ENCODE measurements around the gene TENM4. TPM values are rescaled to one million over a fixed set of nuclear protein-coding genes. Genes with fewer than 3 reads are reported as not detected.

Gene TENM4
- total and polyA plus RNA-seq, 4 donors: 0.02 to 0.33 (median 0.14) TPM

GRCh38 chr11:78884761-78885160 is 556.1 kb downstream of the TENM4 start:
- Histone ChIP-seq H3K36me3 (ENCODE audit: control insufficient read depth in 4 of 4, insufficient read depth in 3 of 4, low read depth in 1 of 4, low read length in 3 of 4) (no peaks in the 10 kb centered on the region), H3K4me3 (ENCODE audit: low read depth in 1 of 3, low read length in 3 of 3) (no peak overlapping the region), H3K9ac (ENCODE audit: low read depth in 1 of 2, low read length in 2 of 2) (no peak overlapping the region), H3K27me3 (ENCODE audit: control insufficient read depth in 4 of 4, insufficient read depth in 4 of 4, low read length in 3 of 4) (no peaks in the 10 kb centered on the region), H3K9me3 (ENCODE audit: control insufficient read depth in 4 of 4, low read length in 3 of 4) (no peaks in the 10 kb centered on the region), H3K4me1 (ENCODE audit: control insufficient read depth in 4 of 4, insufficient read depth in 4 of 4, low read length in 3 of 4) (peaks cover 4 to 13% (median 10%) of the 10 kb centered on the region in 4 donors), H3K27ac (ENCODE audit: low read depth in 1 of 2, low read length in 2 of 2) (no peak overlapping the region)
- 88% methylated on average over 4 of the region's 4 CpGs for WGBS
- DNase-seq (ENCODE audit: low spot score): no peak
- TF ChIP-seq GABPA (IDR thresholded peaks at IDR 0.05 in 1 of 2, conservative IDR thresholded peaks at IDR 0.05 in 1 of 2) (no peak), RAD21 (IDR thresholded peaks at IDR 0.05) (no peak), TAF1 (conservative IDR thresholded peaks at IDR 0.05) (no peak), MAX (IDR thresholded peaks at IDR 0.05) (no peak), FOXA1 (IDR thresholded peaks at IDR 0.05) (no peak), CTCF (IDR thresholded peaks at IDR 0.05; ENCODE audit: low read depth, low read length, missing input control) (no peak), HNF4G (IDR thresholded peaks at IDR 0.05) (no peak), NR2F2 (IDR thresholded peaks at IDR 0.05) (no peak), FOXA2 (IDR thresholded peaks at IDR 0.05) (no peak), YY1 (IDR thresholded peaks at IDR 0.05) (no peak), RXRA (IDR thresholded peaks at IDR 0.05) (no peak), ZBTB33 (IDR thresholded peaks at IDR 0.05) (no peak), SP1 (IDR thresholded peaks at IDR 0.05) (no peak)
- TF ChIP-seq, protein P1, sequence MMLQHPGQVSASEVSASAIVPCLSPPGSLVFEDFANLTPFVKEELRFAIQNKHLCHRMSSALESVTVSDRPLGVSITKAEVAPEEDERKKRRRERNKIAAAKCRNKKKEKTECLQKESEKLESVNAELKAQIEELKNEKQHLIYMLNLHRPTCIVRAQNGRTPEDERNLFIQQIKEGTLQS (IDR thresholded peaks at IDR 0.05): no peak

DNA sequence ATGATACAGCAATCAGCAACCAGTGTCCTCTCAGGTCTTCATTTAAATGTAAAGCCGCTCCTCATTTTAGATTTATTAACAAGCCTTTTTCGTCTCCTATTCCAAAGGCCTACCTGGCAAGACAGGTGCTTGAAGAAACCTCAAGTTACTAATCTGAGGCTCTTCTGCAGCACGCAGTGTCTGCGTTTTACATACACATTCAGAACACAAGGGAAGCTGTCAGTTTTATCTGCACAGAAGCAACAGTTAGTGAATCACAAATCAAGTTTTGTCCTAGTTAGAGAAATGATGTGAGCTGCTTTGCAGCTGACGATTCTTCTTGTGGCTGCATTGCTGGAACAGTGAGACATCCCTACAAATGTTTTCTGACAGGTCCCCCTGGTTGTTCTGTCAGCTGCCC is 557.3 kb downstream of the TENM4 start:
- H3K4me3 ChIP-seq (ENCODE audit: low read depth in 1 of 3, low read length in 3 of 3): no peak overlapping the region
- H3K27ac ChIP-seq (ENCODE audit: low read depth in 1 of 2, low read length in 2 of 2): no peak overlapping the region
- no peak overlapping the region for H3K9ac ChIP-seq (ENCODE audit: low read depth in 1 of 2, low read length in 2 of 2)
- peaks cover 0 to 4% (median 2%) of the 10 kb centered on the region in 4 donors for H3K9me3 ChIP-seq (ENCODE audit: control insufficient read depth in 4 of 4, low read length in 3 of 4)
- no peak for TF ChIP-seq EGR1 (IDR thresholded peaks at IDR 0.05; ENCODE audit: low read depth in 2 of 2)
- no peak for TF ChIP-seq TAF1 (conservative IDR thresholded peaks at IDR 0.05)
- TF ChIP-seq YY1 (IDR thresholded peaks at IDR 0.05): no peak
- no peak for TF ChIP-seq GABPA (IDR thresholded peaks at IDR 0.05 in 1 of 2, conservative IDR thresholded peaks at IDR 0.05 in 1 of 2)
- TF ChIP-seq, protein P1 (IDR thresholded peaks at IDR 0.05): no peak
- TF ChIP-seq ZBTB33 (IDR thresholded peaks at IDR 0.05): no peak
- no peak for TF ChIP-seq FOXA1 (IDR thresholded peaks at IDR 0.05)
- TF ChIP-seq HNF4A (conservative IDR thresholded peaks at IDR 0.05): no peak
- no peak for TF ChIP-seq SP1 (IDR thresholded peaks at IDR 0.05)
- no peak for TF ChIP-seq NR2F2 (IDR thresholded peaks at IDR 0.05)
- no peak for TF ChIP-seq MAX (IDR thresholded peaks at IDR 0.05)
- TF ChIP-seq, protein P2, sequence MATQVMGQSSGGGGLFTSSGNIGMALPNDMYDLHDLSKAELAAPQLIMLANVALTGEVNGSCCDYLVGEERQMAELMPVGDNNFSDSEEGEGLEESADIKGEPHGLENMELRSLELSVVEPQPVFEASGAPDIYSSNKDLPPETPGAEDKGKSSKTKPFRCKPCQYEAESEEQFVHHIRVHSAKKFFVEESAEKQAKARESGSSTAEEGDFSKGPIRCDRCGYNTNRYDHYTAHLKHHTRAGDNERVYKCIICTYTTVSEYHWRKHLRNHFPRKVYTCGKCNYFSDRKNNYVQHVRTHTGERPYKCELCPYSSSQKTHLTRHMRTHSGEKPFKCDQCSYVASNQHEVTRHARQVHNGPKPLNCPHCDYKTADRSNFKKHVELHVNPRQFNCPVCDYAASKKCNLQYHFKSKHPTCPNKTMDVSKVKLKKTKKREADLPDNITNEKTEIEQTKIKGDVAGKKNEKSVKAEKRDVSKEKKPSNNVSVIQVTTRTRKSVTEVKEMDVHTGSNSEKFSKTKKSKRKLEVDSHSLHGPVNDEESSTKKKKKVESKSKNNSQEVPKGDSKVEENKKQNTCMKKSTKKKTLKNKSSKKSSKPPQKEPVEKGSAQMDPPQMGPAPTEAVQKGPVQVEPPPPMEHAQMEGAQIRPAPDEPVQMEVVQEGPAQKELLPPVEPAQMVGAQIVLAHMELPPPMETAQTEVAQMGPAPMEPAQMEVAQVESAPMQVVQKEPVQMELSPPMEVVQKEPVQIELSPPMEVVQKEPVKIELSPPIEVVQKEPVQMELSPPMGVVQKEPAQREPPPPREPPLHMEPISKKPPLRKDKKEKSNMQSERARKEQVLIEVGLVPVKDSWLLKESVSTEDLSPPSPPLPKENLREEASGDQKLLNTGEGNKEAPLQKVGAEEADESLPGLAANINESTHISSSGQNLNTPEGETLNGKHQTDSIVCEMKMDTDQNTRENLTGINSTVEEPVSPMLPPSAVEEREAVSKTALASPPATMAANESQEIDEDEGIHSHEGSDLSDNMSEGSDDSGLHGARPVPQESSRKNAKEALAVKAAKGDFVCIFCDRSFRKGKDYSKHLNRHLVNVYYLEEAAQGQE (IDR thresholded peaks at IDR 0.05): no peak
- TF ChIP-seq JUND (IDR thresholded peaks at IDR 0.05): no peak
- no peak for TF ChIP-seq CTCF (IDR thresholded peaks at IDR 0.05; ENCODE audit: low read depth, low read length, missing input control)
- no peak for DNase-seq (ENCODE audit: low spot score)
- H3K4me1 ChIP-seq (ENCODE audit: control insufficient read depth in 4 of 4, insufficient read depth in 4 of 4, low read length in 3 of 4): peaks cover 4 to 13% (median 10%) of the 10 kb centered on the region in 4 donors
- H3K27me3 ChIP-seq (ENCODE audit: control insufficient read depth in 4 of 4, insufficient read depth in 4 of 4, low read length in 3 of 4): no peaks in the 10 kb centered on the region
- no peaks in the 10 kb centered on the region for H3K36me3 ChIP-seq (ENCODE audit: control insufficient read depth in 4 of 4, insufficient read depth in 3 of 4, low read depth in 1 of 4, low read length in 3 of 4)
- WGBS: 95% methylated on average over 5 of the region's 5 CpGs
